Bronchial epithelial cell (primary cell): ENCODE measurements around the gene CEP78. TPM values are rescaled to one million over a fixed set of nuclear protein-coding genes. Genes with fewer than 3 reads are reported as not detected.

Source experiments
- DNase-seq: peaks from one replicate; pipeline ENCODE4 v3.0.0-alpha.2; 2010; ENCODE audit warnings: low read depth
- FAIRE-seq: peaks from 2 replicates; lab custom pipeline; 2011; peaks lifted over from hg19 to GRCh38; lab: Jason Lieb, UNC
- H3K27me3 ChIP-seq: 2 replicates; pipeline ENCODE4 v1.5.1; 2011; ENCODE audit warnings: low read length; ENCODE audit not compliant: control insufficient read depth, insufficient read depth
- H3K36me3 ChIP-seq: 2 replicates; pipeline ENCODE4 v1.5.1; 2011; ENCODE audit warnings: low read length; ENCODE audit not compliant: control insufficient read depth, insufficient read depth
- H3K4me3 ChIP-seq: 2 replicates; pipeline ENCODE4 v1.5.1; 2011; ENCODE audit warnings: mild to moderate bottlenecking, low read depth, low read length, control low read depth
- CTCF ChIP-seq: IDR thresholded peaks from 2 replicates; pipeline ENCODE4 v1.5.1; 2011; ENCODE audit warnings: mild to moderate bottlenecking, moderate library complexity, low read length, control low read depth, inconsistent platforms; ENCODE audit not compliant: insufficient read depth, severe bottlenecking
- total RNA-seq: library from RNA; depleted of rRNA; stranded (reverse); fragments of >200 nt; gene quantifications from 2 replicates; pipeline ENCODE4 v1.2.1, GENCODE V29; 2014

Gene CEP78
- total RNA-seq, 1 donor from 2014 or later, result 7.4 TPM

- TF ChIP-seq CTCF, result no peak
- no peaks in the 10 kb centered on the region for H3K27me3 ChIP-seq
- H3K36me3 ChIP-seq, result no peaks in the 10 kb centered on the region
- DNase-seq (no peak), FAIRE-seq (no peak)
- H3K4me3 ChIP-seq, result no peak overlapping the region
These were observed 2.5 kb downstream of the CEP78 start for GRCh38 chr9:78238046-78239038.

- FAIRE-seq, result no peak
- H3K4me3 ChIP-seq, result no peak overlapping the region
- peak; percentile 83 for TF ChIP-seq CTCF
- H3K27me3 ChIP-seq, result no peaks in the 10 kb centered on the region
- H3K36me3 ChIP-seq, result no peaks in the 10 kb centered on the region
- DNase-seq, result peak; percentile 44
These were observed 3.6 kb downstream of the CEP78 start for GRCh38 chr9:78239506-78239905.

- TF ChIP-seq CTCF, result no peak
- Histone ChIP-seq H3K27me3 (no peaks in the 10 kb centered on the region), H3K4me3 (no peak overlapping the region), H3K36me3 (no peaks in the 10 kb centered on the region)
- FAIRE-seq (no peak), DNase-seq (no peak)
These were observed 6.2 kb downstream of the CEP78 start for GRCh38 chr9:78242041-78242440.

GRCh38 chr9:78243130-78243529 is 7.3 kb downstream of the CEP78 start:
- FAIRE-seq (no peak), DNase-seq (no peak)
- no peak overlapping the region for H3K4me3 ChIP-seq
- no peaks in the 10 kb centered on the region for H3K27me3 ChIP-seq
- H3K36me3 ChIP-seq, result no peaks in the 10 kb centered on the region
- no peak for TF ChIP-seq CTCF

- DNase-seq, result no peak
- no peak overlapping the region for H3K4me3 ChIP-seq
- no peaks in the 10 kb centered on the region for H3K27me3 ChIP-seq
- TF ChIP-seq CTCF, result no peak
- H3K36me3 ChIP-seq, result no peaks in the 10 kb centered on the region
- no peak for FAIRE-seq
These were observed 9.5 kb downstream of the CEP78 start for GRCh38 chr9:78245401-78245800.
